Activated naive CD8-positive, alpha-beta T cell treated with anti-CD3 and anti-CD28 coated beads, Interleukin-2, amount 10 ng/mL, durations not matched to agents 7 days and 5 days (primary cell): Measurements from ENCODE around the gene NPBWR2. TPM values are rescaled to one million over a fixed set of nuclear protein-coding genes. Genes with fewer than 3 reads are reported as not detected.
A peak's percentile ranks its signal among the peaks of the same experiment; 100 is the strongest.
"Not testable (repeated sequence)": the region's sequence is repeated elsewhere in the genome, so short reads cannot be mapped to it uniquely, and the experiment has no call there.

Source experiments
- ATAC-seq: fragments of 150-1000 bp; cut with Tn5 transposase; one replicate; pipeline ENCODE4 v1.10.0; 2021; ENCODE audit warnings: low read depth, moderate library complexity
- POLR2A ChIA-PET: fragments of 350-600 bp; sonication (Branson Sonifier 250); formaldehyde crosslinking; loops from one replicate; lab custom pipeline; 2021; ENCODE audit warnings: antibody characterized with exemption; lab: Charles Lee
- DNase-seq: peaks from one replicate; pipeline ENCODE4 v3.0.0; 2021
- H3K27ac Mint-ChIP-seq: one replicate; pipeline ENCODE4 v1.8.0; 2022; ENCODE audit warnings: mild to moderate bottlenecking, mixed read lengths
- H3K27me3 Mint-ChIP-seq: one replicate; pipeline ENCODE4 v1.8.0; 2022; ENCODE audit warnings: mild to moderate bottlenecking, moderate library complexity, mixed read lengths
- H3K36me3 Mint-ChIP-seq: one replicate; pipeline ENCODE4 v1.8.0; 2021; ENCODE audit warnings: mild to moderate bottlenecking, mixed read lengths
- H3K4me1 Mint-ChIP-seq: one replicate; pipeline ENCODE4 v1.8.0; 2021; ENCODE audit warnings: mixed read lengths
- H3K4me3 Mint-ChIP-seq: one replicate; pipeline ENCODE4 v1.8.0; 2022; ENCODE audit warnings: mild to moderate bottlenecking, moderate library complexity, mixed read lengths
- H3K9me3 Mint-ChIP-seq: one replicate; pipeline ENCODE4 v1.8.0; 2021; ENCODE audit warnings: mixed read lengths
- total RNA-seq, 2 experiments: library from RNA; stranded (reverse); gene quantifications; one replicate each; pipeline ENCODE4 v1.2.3, GENCODE V29; 2021

The NPBWR2 gene
- total RNA-seq, 2 experiments from 2014 or later, result not detected

DNA sequence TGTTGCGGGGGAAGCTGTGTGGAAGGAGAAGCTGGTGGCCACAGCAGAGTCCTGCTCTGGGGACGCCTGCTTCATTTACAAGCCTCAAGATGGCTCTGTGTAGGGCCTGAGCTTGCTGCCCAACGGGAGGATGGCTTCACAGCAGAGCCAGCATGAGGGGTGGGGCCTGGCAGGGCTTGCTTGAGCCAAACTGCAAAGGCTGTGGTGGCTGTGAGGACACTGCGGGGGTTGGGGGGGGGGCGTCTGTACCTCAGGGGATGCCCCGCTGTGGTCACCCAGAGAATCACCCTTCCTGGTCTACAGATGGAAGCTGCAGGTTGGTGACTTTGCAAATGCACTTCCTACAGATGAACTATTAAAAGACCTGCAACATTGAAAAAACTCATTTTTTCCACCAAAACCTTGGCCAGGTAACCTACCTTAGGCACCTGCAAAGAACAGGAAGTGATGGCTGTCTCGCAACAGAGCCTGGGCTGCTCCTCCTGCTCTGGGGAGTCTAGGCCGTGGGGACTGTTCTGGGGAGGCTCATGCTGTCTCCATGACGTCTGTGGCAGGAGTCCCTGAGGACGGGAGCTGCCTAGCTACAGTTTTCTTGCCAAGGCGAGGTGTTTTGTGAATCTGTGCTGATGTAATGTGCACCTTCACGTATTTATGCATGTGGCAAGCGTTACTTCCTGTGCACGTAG lies 7.3 kb downstream of the NPBWR2 start:
- Mint-ChIP-seq H3K27ac (no peak overlapping the region), H3K4me1 (peaks cover 6% of the 10 kb centered on the region), H3K27me3 (peaks cover 21% of the 10 kb centered on the region), H3K4me3 (no peak overlapping the region), H3K9me3 (peaks cover 2% of the 10 kb centered on the region), H3K36me3 (peaks cover 4% of the 10 kb centered on the region)
- DNase-seq (no peak), ATAC-seq (peak; percentile 38)
- POLR2A ChIA-PET, result no interaction called here

- peaks cover 2% of the 10 kb centered on the region for H3K9me3 Mint-ChIP-seq
- ATAC-seq (no peak), DNase-seq (no peak)
- no peak overlapping the region for H3K27ac Mint-ChIP-seq
- peaks cover 4% of the 10 kb centered on the region for H3K36me3 Mint-ChIP-seq
- POLR2A ChIA-PET, result no interaction called here
- H3K4me1 Mint-ChIP-seq, result peaks cover 6% of the 10 kb centered on the region
- H3K4me3 Mint-ChIP-seq, result no peak overlapping the region
- peaks cover 21% of the 10 kb centered on the region for H3K27me3 Mint-ChIP-seq
Observed at GRCh38 chr20:64099086-64099786, 8.1 kb downstream of the NPBWR2 start.

DNA sequence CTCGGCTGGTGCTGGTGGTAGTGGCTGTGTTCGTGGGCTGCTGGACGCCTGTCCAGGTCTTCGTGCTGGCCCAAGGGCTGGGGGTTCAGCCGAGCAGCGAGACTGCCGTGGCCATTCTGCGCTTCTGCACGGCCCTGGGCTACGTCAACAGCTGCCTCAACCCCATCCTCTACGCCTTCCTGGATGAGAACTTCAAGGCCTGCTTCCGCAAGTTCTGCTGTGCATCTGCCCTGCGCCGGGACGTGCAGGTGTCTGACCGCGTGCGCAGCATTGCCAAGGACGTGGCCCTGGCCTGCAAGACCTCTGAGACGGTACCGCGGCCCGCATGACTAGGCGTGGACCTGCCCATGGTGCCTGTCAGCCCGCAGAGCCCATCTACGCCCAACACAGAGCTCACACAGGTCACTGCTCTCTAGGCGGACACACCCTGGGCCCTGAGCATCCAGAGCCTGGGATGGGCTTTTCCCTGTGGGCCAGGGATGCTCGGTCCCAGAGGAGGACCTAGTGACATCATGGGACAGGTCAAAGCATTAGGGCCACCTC lies 8.8 kb downstream of the NPBWR2 start:
- DNase-seq, result no peak
- Mint-ChIP-seq H3K36me3 (peaks cover 4% of the 10 kb centered on the region), H3K4me3 (no peak overlapping the region), H3K27ac (no peak overlapping the region), H3K27me3 (peaks cover 18% of the 10 kb centered on the region), H3K4me1 (peaks cover 6% of the 10 kb centered on the region), H3K9me3 (peaks cover 2% of the 10 kb centered on the region)
- POLR2A ChIA-PET, result no interaction called here
- ATAC-seq, result no peak

DNA sequence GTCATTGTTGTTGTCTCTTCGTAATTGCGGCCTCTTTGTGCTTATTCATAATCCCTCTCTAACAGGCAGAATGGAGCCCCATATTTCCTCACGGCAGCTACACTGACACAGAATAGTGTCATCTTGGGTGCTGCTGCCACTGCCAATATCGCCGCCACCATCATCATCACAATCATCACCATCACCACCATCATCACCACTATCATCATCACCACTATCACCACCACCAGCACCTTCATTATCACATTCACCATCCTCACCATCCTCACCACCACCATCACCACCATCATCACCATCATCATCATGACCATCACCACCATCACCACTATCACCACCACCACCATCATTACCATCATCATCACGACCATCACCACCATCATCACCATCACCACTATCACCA lies 10.8 kb downstream of the NPBWR2 start:
- peaks cover 6% of the 10 kb centered on the region for H3K4me1 Mint-ChIP-seq
- no peak for DNase-seq
- POLR2A ChIA-PET, result no interaction called here

GRCh38 chr20:64095927-64096326 lies 11.4 kb downstream of the NPBWR2 start:
- ATAC-seq (no peak), DNase-seq (no peak)
- Mint-ChIP-seq H3K27ac (no peak overlapping the region), H3K27me3 (peaks cover 1% of the 10 kb centered on the region), H3K36me3 (peaks cover 4% of the 10 kb centered on the region), H3K4me1 (peaks cover 6% of the 10 kb centered on the region), H3K9me3 (peaks cover 2% of the 10 kb centered on the region), H3K4me3 (no peak overlapping the region)
- POLR2A ChIA-PET, result no interaction called here

More for the DNA sequence above, 10.8 kb downstream of the NPBWR2 start:
- no peak for ATAC-seq
- Mint-ChIP-seq H3K36me3 (peaks cover 4% of the 10 kb centered on the region), H3K4me3 (no peak overlapping the region), H3K27ac (no peak overlapping the region), H3K27me3 (peaks cover 7% of the 10 kb centered on the region), H3K9me3 (peaks cover 2% of the 10 kb centered on the region)

DNA sequence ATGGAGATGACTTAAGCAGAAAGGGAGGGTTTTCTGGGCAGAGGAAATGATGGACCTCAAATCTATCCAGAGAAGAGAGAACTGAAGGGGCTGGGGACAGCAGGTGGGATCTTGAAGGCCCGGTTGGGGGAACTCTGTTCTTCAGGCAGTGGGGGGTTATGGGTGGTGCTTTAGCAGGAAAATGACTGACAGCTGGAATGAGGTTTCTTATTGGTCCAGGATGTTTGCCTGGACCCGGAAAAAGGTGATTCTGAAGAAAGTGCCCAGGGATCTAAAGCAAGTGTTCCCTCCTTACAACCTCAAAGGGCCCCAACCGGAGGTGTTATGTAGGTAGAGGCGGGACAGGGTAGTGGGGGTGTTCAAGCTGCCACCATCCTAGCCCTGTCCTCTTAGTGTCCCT lies 11.9 kb downstream of the NPBWR2 start:
- Mint-ChIP-seq H3K9me3 (peaks cover 2% of the 10 kb centered on the region), H3K4me3 (no peak overlapping the region), H3K36me3 (peaks cover 4% of the 10 kb centered on the region), H3K27ac (no peak overlapping the region), H3K27me3 (no peaks in the 10 kb centered on the region), H3K4me1 (peaks cover 6% of the 10 kb centered on the region)
- POLR2A ChIA-PET, result no interaction called here
- DNase-seq (no peak), ATAC-seq (no peak)

DNA sequence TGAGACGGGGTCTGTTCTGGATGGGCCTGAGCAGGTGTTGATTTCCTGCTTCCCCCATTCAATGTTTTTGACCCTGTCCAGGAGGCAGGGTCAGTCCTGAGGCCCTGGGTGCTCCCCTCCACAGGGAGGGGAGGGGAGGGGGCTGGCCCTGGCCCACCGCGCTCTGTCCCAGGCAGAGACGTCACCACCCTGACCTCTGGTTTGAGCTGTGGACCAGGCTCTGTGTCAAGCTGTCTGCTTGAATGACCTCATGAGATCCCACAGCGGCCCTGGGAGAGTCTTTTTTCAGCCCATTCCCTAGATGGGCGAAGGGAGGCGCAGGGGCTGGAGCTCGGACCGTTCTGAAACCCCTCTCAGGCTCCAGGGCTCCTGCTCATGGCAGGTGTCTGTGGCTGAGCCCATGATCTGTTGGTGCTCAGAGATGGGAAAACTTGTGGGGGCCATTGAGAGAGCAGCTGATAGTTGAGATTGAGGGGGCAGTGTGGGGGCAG lies 14.3 kb downstream of the NPBWR2 start:
- DNase-seq (no peak), ATAC-seq (no peak)
- Mint-ChIP-seq H3K27ac (peak overlapping the region; percentile 72), H3K4me1 (peaks cover 1% of the 10 kb centered on the region), H3K9me3 (peaks cover 2% of the 10 kb centered on the region), H3K27me3 (no peaks in the 10 kb centered on the region), H3K4me3 (no peak overlapping the region), H3K36me3 (peaks cover 4% of the 10 kb centered on the region)
- POLR2A ChIA-PET, result no interaction called here

- DNase-seq (no peak), ATAC-seq (peak; percentile 12)
- H3K4me1 Mint-ChIP-seq, result peaks cover 1% of the 10 kb centered on the region
- peaks cover 4% of the 10 kb centered on the region for H3K36me3 Mint-ChIP-seq
- H3K27ac Mint-ChIP-seq, result no peak overlapping the region
- no peak overlapping the region for H3K4me3 Mint-ChIP-seq
- peaks cover 4% of the 10 kb centered on the region for H3K9me3 Mint-ChIP-seq
- no peaks in the 10 kb centered on the region for H3K27me3 Mint-ChIP-seq
- POLR2A ChIA-PET, result no interaction called here
Observed at GRCh38 chr20:64092258-64093012, 14.9 kb downstream of the NPBWR2 start.

DNA sequence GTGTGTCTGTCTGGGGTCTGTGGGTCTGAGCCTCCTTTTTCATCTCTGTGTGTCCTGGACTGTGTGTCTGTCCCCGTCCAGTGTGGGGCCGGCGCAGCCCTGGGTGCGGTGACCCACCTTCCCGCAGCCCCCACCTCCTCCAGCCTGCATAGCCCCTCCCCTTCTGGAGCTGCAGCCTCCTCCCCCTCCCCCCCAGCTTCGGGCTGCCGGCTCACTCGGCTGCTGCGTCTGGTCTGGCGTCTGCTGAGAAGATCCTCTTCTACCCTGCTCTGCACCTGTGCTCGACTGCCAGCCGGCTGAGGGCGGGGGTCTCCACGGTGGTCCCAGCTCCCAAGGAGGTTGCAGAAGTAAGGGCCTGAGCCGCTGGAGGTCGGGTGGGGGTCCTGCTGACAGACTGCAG lies 15.6 kb downstream of the NPBWR2 start:
- Mint-ChIP-seq H3K36me3 (peaks cover 2% of the 10 kb centered on the region), H3K4me3 (no peak overlapping the region)

GRCh38 chr20:64091340-64091739 lies 16.0 kb downstream of the NPBWR2 start:
- peaks cover 4% of the 10 kb centered on the region for H3K9me3 Mint-ChIP-seq
- ATAC-seq (no peak), DNase-seq (no peak)
- peaks cover 4% of the 10 kb centered on the region for H3K27me3 Mint-ChIP-seq
- H3K27ac Mint-ChIP-seq, result peak overlapping the region; percentile 40
- POLR2A ChIA-PET, result no interaction called here
- H3K4me3 Mint-ChIP-seq, result no peak overlapping the region
- peaks cover 1% of the 10 kb centered on the region for H3K4me1 Mint-ChIP-seq
- no peaks in the 10 kb centered on the region for H3K36me3 Mint-ChIP-seq

More for the DNA sequence above, 15.6 kb downstream of the NPBWR2 start:
- no peak for DNase-seq
- no peak for ATAC-seq
- peaks cover 1% of the 10 kb centered on the region for H3K27me3 Mint-ChIP-seq
- peak overlapping the region; percentile 40 for H3K27ac Mint-ChIP-seq
- H3K4me1 Mint-ChIP-seq, result peaks cover 1% of the 10 kb centered on the region
- H3K9me3 Mint-ChIP-seq, result peaks cover 2% of the 10 kb centered on the region
- POLR2A ChIA-PET, result no interaction called here

GRCh38 chr20:64090165-64090564 lies 17.2 kb downstream of the NPBWR2 start:
- peaks cover 13% of the 10 kb centered on the region for H3K27me3 Mint-ChIP-seq
- no peaks in the 10 kb centered on the region for H3K36me3 Mint-ChIP-seq
- peaks cover 1% of the 10 kb centered on the region for H3K4me1 Mint-ChIP-seq
- H3K9me3 Mint-ChIP-seq, result peaks cover 4% of the 10 kb centered on the region
- no peak for ATAC-seq
- no peak overlapping the region for H3K4me3 Mint-ChIP-seq
- POLR2A ChIA-PET, result no interaction called here
- DNase-seq, result no peak
- H3K27ac Mint-ChIP-seq, result no peak overlapping the region

GRCh38 chr20:64088586-64088985 lies 18.8 kb downstream of the NPBWR2 start:
- H3K9me3 Mint-ChIP-seq, H3K4me3 Mint-ChIP-seq, ATAC-seq, POLR2A ChIA-PET, H3K4me1 Mint-ChIP-seq, H3K36me3 Mint-ChIP-seq, DNase-seq, H3K27ac Mint-ChIP-seq: not testable (repeated sequence)
- peaks cover 22% of the 10 kb centered on the region for H3K27me3 Mint-ChIP-seq

GRCh38 chr20:64087226-64087825 lies 20.0 kb downstream of the NPBWR2 start:
- POLR2A ChIA-PET, ATAC-seq: not testable (repeated sequence)

More at GRCh38 chr20:64087226-64087825, 20.0 kb downstream of the NPBWR2 start:
- DNase-seq, H3K4me3 Mint-ChIP-seq, H3K36me3 Mint-ChIP-seq, H3K27ac Mint-ChIP-seq, H3K9me3 Mint-ChIP-seq: not testable (repeated sequence)
- peaks cover 15% of the 10 kb centered on the region for H3K4me1 Mint-ChIP-seq
- H3K27me3 Mint-ChIP-seq, result peaks cover 28% of the 10 kb centered on the region
